NCI-H2227 (cell line): Measurements from ENCODE around the gene NPTX2.

ENCODE experiments used
- DNase-seq: peaks from one replicate; lab custom pipeline; 2025; ENCODE audit not compliant: unreplicated experiment; lab: John Stamatoyannopoulos, UW

The NPTX2 gene

GRCh38 chr7:98653601-98654310 lies 36.7 kb downstream of the NPTX2 start:
- DNase-seq: no peak

GRCh38 chr7:98654524-98655272 lies 37.6 kb downstream of the NPTX2 start:
- DNase-seq: no peak

- no peak for DNase-seq
Measured at GRCh38 chr7:98655611-98656010, 38.5 kb downstream of the NPTX2 start.

- DNase-seq: no peak
Measured at GRCh38 chr7:98656899-98657298, 39.8 kb downstream of the NPTX2 start.

- no peak for DNase-seq
Measured at GRCh38 chr7:98657736-98658135, 40.7 kb downstream of the NPTX2 start.

GRCh38 chr7:98659756-98660155 lies 42.7 kb downstream of the NPTX2 start:
- no peak for DNase-seq

- DNase-seq: no peak
Measured at GRCh38 chr7:98661607-98662006, 44.5 kb downstream of the NPTX2 start.

GRCh38 chr7:98662289-98662688 lies 45.2 kb downstream of the NPTX2 start:
- no peak for DNase-seq

- DNase-seq: no peak
Measured at GRCh38 chr7:98664882-98665281, 47.8 kb downstream of the NPTX2 start.

- peak; percentile 22 for DNase-seq
Measured at GRCh38 chr7:98668255-98668654, 51.2 kb downstream of the NPTX2 start.

GRCh38 chr7:98669329-98670000 lies 52.4 kb downstream of the NPTX2 start:
- DNase-seq: no peak

GRCh38 chr7:98670186-98670585 lies 53.1 kb downstream of the NPTX2 start:
- DNase-seq: no peak

GRCh38 chr7:98671733-98672331 lies 54.7 kb downstream of the NPTX2 start:
- DNase-seq: no peak

DNA sequence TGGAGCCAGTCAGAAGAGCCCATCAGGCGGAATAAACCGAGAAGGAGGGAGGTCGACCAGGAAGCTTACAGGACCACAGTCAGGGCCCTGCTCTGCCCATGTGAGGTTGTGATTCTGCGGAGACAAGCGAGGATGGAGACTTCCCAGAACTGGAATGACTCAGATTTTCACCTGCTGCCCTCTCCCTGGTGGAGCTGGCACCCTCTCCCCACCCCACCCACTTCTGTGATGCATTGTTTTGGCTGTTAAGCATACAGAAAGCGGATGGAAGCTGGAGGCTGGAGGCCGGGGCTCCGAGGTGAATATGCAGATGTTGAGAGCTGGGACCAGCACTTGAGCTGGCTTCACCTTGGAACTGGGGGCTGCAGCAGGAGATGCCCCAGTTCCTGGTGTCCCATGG lies 57.4 kb downstream of the NPTX2 start:
- DNase-seq: no peak

DNA sequence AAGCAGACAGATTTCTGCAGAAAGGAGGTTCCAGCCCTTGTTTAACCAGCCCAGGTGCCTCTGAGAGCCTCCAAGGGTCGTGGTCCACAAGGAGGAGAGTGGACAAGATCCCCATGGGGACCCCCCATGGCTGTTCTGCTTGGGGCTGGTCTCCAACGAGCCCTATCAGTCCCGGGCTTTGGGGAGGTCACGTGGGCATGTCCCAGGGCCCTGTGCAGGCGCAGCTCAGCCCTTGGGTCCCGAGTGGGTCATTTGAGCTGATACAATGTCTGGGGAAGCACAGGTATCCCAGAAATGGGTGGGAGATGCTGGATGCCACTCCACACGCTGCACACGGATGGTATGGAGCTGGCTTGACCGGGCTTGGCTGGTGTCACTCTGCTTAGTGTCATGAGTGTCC lies 57.8 kb downstream of the NPTX2 start:
- no peak for DNase-seq

DNA sequence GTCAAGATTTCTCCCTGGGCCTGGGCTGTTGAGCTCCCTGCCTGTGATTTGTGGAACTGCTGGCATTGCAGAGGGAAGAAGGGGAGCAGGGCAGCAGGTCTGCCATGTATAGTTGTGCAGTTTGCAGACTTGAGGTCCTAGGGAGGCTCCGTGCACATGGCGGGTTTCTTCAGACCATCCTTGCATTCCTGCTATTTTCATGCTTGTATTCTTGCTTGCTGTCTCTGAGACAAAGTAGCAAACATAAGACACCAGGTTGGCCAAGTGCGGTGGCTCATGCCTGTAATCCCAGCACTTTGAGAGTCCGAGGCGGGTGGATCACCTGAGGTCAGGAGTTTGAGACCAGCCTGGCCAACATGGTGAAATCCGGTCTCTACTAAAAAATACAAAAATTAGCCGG lies 61.1 kb downstream of the NPTX2 start:
- DNase-seq: no peak
